ENCODE results near the gene KRT34. TPM values are rescaled to one million over a fixed set of nuclear protein-coding genes. Genes with fewer than 3 reads are reported as not detected.

KRT34 gene
- total RNA-seq, 1 experiment from 2014 or later, result 0.12 TPM

DNA sequence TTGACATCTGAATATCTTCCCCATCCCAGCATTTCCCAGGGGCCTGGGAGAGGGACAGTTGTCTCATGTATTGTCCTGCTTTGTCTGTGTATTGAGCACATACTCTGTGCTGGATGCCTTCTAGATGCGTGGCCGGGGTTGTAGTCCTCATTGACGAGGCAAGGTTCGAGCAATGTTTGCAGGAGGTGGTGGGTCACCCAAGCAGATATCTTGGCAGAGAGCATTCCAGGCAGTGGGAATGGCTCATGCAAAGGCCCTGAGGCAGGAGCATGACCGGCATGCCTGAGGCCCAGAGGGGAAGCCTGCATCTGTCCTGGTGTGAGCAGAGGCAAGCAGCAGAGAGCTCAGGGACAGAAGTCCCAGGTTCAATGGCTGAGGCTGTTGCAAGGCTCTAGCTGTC is 49.0 kb downstream of the KRT34 start:
- DNase-seq (ENCODE audit: low spot score), result no peak

DNA sequence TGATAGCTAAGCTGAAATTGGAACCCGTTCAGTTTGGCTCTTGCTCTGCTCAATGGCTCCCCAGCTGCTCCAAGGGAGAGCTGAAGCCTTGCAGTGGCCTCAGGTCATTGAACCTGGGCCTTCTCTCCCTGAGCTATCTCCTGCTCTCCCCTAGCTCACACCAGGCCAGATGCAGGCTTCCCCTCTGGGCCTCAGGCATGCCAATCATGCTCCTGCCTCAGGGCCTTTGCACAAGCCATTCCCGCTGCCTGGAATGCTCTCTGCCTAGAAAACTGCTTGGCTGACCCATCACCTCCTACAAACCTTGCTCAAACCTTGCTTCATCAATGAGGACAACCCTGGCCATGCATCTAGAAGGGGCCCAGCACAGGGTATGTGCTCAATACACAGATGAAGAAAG is 49.9 kb downstream of the KRT34 start:
- no peak for DNase-seq (ENCODE audit: low spot score)

DNA sequence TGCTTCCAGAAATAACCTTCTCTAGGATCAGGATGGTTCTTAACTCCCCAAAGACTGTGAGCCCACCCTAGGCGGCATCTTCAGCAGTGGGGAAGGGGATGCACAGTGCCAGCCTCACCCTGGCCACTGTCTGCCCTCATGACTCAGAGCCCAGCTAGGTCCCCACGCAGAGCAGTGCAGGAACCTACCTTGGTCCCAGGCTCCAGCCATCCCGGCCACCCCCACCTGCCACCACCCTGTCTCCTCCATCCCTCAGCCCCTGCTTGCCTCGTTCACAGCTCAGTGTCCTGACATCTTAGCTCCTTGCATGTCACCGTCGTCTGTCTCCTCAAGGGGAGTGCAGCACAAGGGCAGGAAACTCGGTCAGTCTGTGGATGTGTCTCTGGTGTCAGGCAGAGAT is 50.5 kb downstream of the KRT34 start:
- DNase-seq (ENCODE audit: low spot score), result no peak

DNA sequence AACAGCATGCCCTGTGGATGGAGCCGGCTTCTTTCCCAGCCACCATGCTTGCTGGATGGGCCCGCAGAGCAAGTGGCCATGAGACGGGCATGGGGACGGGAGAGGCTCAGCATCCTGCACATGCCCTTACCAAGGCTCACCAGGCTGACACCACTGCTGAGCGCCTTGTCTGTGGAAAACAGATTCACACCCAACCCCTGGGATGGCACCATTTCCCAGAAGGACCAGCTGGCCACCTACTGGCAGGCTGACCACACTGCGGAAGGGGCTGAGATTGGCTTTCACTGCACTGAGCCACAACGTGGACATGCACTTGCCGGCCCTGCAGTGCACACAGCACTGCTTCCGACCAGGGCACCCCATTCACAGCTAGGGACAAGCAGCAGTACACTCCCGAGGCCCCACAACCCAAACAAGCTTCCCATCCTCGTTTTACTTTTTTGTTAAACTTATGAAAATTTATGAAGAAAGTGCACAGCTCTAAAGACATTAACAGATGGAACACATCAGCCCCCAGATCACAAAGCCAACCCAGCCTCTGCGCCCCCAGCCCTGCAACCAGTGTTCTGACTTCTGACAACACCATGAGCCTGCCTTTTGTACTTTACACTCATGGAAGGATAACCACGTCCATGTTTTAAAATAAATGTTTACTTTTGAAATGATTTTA is 52.7 kb downstream of the KRT34 start:
- peak; percentile 48 for DNase-seq (ENCODE audit: low spot score)

DNA sequence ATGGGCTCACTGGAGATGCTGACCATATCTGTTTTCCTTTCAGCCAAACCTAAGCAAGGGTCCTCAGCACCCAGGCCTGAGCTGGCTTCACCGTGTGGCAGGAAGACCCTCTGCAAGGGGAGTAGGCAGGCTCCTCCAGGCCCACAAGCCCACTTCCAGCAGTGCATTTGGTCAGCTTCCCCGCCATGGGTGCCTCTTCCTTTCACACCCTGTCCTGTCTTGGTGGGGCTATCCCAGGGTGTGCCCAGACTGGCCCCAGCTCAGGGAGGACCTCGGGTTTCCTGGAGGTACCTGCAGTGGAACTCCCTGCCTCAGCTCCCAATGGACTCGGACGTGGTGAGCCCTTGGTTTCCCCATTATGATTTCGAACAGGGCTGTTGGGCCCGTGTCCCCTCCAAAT is 53.9 kb downstream of the KRT34 start:
- no peak for DNase-seq (ENCODE audit: low spot score)

Other genes starting within 250 kb of the KRT34 start
- gene KRTAP4-6, start 241.8 kb downstream of the KRT34 start, total RNA-seq (2014; rRNA removed; shearing (Covaris generic)), result not detected in 2 replicates
- gene KRTAP4-5, start 232.5 kb downstream of the KRT34 start, total RNA-seq (2014; rRNA removed; shearing (Covaris generic)), result not detected in 2 replicates
- gene KRTAP4-4, start 221.6 kb downstream of the KRT34 start, total RNA-seq (2014; rRNA removed; shearing (Covaris generic)), result not detected in 2 replicates
- not detected in 2 replicates for gene KRTAP4-3, start 214.1 kb downstream of the KRT34 start, total RNA-seq (2014; rRNA removed; shearing (Covaris generic))
- gene KRTAP4-2, start 204.1 kb downstream of the KRT34 start, total RNA-seq (2014; rRNA removed; shearing (Covaris generic)), result not detected in 2 replicates
- not detected in 2 replicates for gene KRTAP4-1, start 197.4 kb downstream of the KRT34 start, total RNA-seq (2014; rRNA removed; shearing (Covaris generic))
- gene KRTAP9-1, start 192.4 kb downstream of the KRT34 start, total RNA-seq (2014; rRNA removed; shearing (Covaris generic)), result not detected in 2 replicates
- gene KRTAP9-2, start 155.7 kb downstream of the KRT34 start, total RNA-seq (2014; rRNA removed; shearing (Covaris generic)), result not detected in 2 replicates
- not detected in 2 replicates for gene KRTAP9-3, start 149.9 kb downstream of the KRT34 start, total RNA-seq (2014; rRNA removed; shearing (Covaris generic))
- not detected in 2 replicates for gene KRTAP9-8, start 144.3 kb downstream of the KRT34 start, total RNA-seq (2014; rRNA removed; shearing (Covaris generic))
- not detected in 2 replicates for gene KRTAP9-4, start 132.6 kb downstream of the KRT34 start, total RNA-seq (2014; rRNA removed; shearing (Covaris generic))
- not detected in 2 replicates for gene KRTAP9-9, start 126.9 kb downstream of the KRT34 start, total RNA-seq (2014; rRNA removed; shearing (Covaris generic))
- gene KRTAP9-6, start 116.9 kb downstream of the KRT34 start, total RNA-seq (2014; rRNA removed; shearing (Covaris generic)), result not detected in 2 replicates
- gene KRTAP9-7, start 106.6 kb downstream of the KRT34 start, total RNA-seq (2014; rRNA removed; shearing (Covaris generic)), result not detected in 2 replicates
- gene KRTAP29-1, start 79.5 kb downstream of the KRT34 start, total RNA-seq (2014; rRNA removed; shearing (Covaris generic)), result not detected in 2 replicates
- gene KRTAP16-1, start 73.0 kb downstream of the KRT34 start, total RNA-seq (2014; rRNA removed; shearing (Covaris generic)), result not detected in 2 replicates
- not detected in 2 replicates for gene KRTAP17-1, start 66.6 kb downstream of the KRT34 start, total RNA-seq (2014; rRNA removed; shearing (Covaris generic))
- not detected in 2 replicates for gene KRT33A, start 31.5 kb downstream of the KRT34 start, total RNA-seq (2014; rRNA removed; shearing (Covaris generic))
- not detected in 2 replicates for gene KRT33B, start 12.5 kb downstream of the KRT34 start, total RNA-seq (2014; rRNA removed; shearing (Covaris generic))
- gene KRT31, start 15.3 kb upstream of the KRT34 start, total RNA-seq (2014; rRNA removed; shearing (Covaris generic)), result not detected in 2 replicates
- gene KRT37, start 42.3 kb upstream of the KRT34 start, total RNA-seq (2014; rRNA removed; shearing (Covaris generic)), result not detected in 2 replicates
- gene KRT38, start 58.7 kb upstream of the KRT34 start, total RNA-seq (2014; rRNA removed; shearing (Covaris generic)), result not detected in 2 replicates
- not detected in 2 replicates for gene KRT32, start 85.1 kb upstream of the KRT34 start, total RNA-seq (2014; rRNA removed; shearing (Covaris generic))
- gene KRT35, start 98.8 kb upstream of the KRT34 start, total RNA-seq (2014; rRNA removed; shearing (Covaris generic)), result not detected in 2 replicates
- gene KRT36, start 107.6 kb upstream of the KRT34 start, total RNA-seq (2014; rRNA removed; shearing (Covaris generic)), result not detected in 2 replicates
- not detected in 2 replicates for gene KRT13, start 123.3 kb upstream of the KRT34 start, total RNA-seq (2014; rRNA removed; shearing (Covaris generic))
- gene KRT15, start 136.6 kb upstream of the KRT34 start, total RNA-seq (2014; rRNA removed; shearing (Covaris generic)), result 0.35 and 1.5 TPM in 2 replicates
- gene KRT19, start 146.0 kb upstream of the KRT34 start, total RNA-seq (2014; rRNA removed; shearing (Covaris generic)), result 0.17 TPM in 1 of 2 replicates, not detected in the other
- not detected in 2 replicates for gene KRT9, start 189.8 kb upstream of the KRT34 start, total RNA-seq (2014; rRNA removed; shearing (Covaris generic))
- gene KRT14, start 204.6 kb upstream of the KRT34 start, total RNA-seq (2014; rRNA removed; shearing (Covaris generic)), result not detected in 2 replicates
- 2.5 and 3.2 TPM in 2 replicates for gene KRT16, start 230.5 kb upstream of the KRT34 start, total RNA-seq (2014; rRNA removed; shearing (Covaris generic))
- 81.4 and 83.8 TPM in 2 replicates for gene KRT17, start 242.3 kb upstream of the KRT34 start, total RNA-seq (2014; rRNA removed; shearing (Covaris generic))

Measured in H4 (cell line).